NB4 (cell line): ENCODE measurements around the gene RNF225.
A peak's percentile ranks its signal among the peaks of the same experiment; 100 is the strongest.
"Not testable (repeated sequence)": the region's sequence is repeated elsewhere in the genome, so short reads cannot be mapped to it uniquely, and the experiment has no call there.

ENCODE experiments used
- DNase-seq: peaks from one replicate; pipeline ENCODE4 v3.0.0; 2010; ENCODE audit warnings: low read depth
- H3K4me3 ChIP-seq: one replicate; pipeline ENCODE4 v1.5.1; 2011; ENCODE audit warnings: mild to moderate bottlenecking, low read depth, low read length, moderate library complexity
- MYC ChIP-seq: IDR thresholded peaks from 2 replicates; pipeline ENCODE4 v1.6.1; 2011; ENCODE audit warnings: low read depth, low read length
- POLR2A ChIP-seq: IDR thresholded peaks from 2 replicates; pipeline ENCODE4 v1.6.1; 2011; ENCODE audit warnings: mild to moderate bottlenecking; ENCODE audit not compliant: insufficient read length; ENCODE audit errors: extremely low read depth
- TF ChIP-seq, protein P1 (sequence below): IDR thresholded peaks from 2 replicates; pipeline ENCODE4 v1.6.1; 2011; ENCODE audit warnings: low read depth, low read length
- TF ChIP-seq, protein P2 (sequence below): IDR thresholded peaks from one replicate; pipeline ENCODE4 v1.5.1; 2012; ENCODE audit warnings: low read depth, low read length

Gene RNF225

DNA sequence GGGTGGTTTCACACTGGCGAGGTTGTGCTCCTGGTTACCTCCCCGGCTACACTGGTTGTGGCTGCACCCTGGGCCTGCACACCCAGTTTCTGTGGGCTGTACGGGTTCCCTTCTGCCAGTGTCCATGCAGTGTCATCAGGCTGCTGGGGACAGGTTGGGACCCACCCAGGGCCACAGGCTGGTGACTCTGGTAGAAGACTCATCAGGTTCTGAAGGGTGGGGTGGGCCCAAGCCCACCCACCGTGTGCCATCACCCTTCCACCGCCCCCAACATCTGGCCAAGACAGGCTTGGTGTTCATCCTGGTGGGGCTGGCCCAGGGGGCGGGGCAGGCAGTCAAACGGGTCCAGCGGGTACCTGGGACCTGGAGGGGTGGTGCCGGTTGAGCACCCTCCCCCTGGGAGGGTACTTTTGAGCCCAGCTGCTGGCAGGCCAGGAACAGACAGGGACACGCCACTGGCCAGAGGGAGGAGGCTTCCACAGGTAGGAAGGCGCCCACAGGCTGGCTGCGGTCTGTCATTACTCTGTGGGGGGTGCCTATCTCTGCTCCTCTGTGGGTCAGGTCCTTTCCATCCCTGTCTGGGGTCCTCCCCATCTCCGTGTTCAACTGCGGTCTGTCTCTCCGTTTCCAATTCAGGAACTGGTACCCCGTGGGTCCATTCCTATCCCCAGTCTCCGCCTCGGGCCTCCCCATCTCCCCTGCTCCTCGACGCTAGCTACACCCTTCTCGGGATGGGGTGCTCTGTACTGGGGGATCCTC, at the start of gene RNF225:
Gene RNF225, plus strand, starts transcription at position 437 of the 759 bp plus-strand sequence. CDS start 434 bp downstream, outside the sequence.
- TF ChIP-seq, protein P1, sequence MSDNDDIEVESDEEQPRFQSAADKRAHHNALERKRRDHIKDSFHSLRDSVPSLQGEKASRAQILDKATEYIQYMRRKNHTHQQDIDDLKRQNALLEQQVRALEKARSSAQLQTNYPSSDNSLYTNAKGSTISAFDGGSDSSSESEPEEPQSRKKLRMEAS = no peak
- TF ChIP-seq MYC = no peak
- TF ChIP-seq, protein P2, sequence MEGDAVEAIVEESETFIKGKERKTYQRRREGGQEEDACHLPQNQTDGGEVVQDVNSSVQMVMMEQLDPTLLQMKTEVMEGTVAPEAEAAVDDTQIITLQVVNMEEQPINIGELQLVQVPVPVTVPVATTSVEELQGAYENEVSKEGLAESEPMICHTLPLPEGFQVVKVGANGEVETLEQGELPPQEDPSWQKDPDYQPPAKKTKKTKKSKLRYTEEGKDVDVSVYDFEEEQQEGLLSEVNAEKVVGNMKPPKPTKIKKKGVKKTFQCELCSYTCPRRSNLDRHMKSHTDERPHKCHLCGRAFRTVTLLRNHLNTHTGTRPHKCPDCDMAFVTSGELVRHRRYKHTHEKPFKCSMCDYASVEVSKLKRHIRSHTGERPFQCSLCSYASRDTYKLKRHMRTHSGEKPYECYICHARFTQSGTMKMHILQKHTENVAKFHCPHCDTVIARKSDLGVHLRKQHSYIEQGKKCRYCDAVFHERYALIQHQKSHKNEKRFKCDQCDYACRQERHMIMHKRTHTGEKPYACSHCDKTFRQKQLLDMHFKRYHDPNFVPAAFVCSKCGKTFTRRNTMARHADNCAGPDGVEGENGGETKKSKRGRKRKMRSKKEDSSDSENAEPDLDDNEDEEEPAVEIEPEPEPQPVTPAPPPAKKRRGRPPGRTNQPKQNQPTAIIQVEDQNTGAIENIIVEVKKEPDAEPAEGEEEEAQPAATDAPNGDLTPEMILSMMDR = no peak
- TF ChIP-seq POLR2A = peak; percentile 15
- DNase-seq = peak; percentile 47
- no peak within 1 kb of the TSS for H3K4me3 ChIP-seq

DNA sequence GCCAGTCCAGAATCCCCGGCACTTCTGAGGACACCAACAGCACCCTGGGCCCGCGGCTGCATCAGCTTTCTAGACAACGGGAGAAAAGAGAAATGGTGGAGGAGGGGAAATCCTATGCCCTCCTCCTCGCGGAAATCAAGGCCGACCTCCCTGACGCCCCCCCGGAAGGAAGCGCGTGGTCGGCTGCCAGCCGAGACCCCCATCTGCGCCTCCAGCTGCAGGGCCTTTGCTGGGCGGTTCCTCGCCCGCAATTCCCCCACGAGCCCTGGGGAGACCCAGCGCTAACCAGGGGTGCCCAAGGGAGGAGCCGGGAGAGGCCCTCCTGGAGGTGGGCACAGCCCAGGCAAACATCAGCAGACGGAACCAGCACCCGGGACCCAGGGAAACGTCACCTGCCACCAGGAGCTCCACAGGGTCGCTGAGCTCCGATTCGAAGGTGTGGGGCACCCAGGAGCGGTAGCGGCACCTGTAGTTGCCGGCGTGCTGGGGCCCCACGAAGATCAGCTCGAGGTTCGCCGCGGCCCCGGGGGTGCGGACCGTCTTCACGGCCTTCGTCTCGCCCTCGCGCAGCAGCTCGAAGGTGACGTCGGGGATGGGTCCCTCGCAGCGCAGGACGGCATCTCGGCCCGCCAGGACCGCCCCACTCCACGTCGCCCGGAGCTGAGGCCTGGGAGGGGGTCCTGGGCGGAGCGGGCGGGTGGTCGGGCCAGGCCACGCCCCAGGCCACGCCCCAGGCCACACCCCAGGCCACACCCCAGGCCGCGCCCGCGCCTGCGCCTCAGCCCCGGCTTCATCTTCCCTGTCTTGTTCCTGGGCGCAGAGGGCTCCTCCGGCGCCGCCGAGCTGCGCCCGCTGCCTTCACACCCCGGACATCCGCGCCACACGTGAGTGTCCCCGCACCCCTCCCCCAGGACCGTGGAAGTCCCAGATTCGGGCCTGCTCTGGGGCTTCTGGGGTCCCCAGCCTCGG, 48.2 kb upstream of the RNF225 start:
- peak; percentile 77 for DNase-seq
- H3K4me3 ChIP-seq = peak overlapping the region; percentile 74
- TF ChIP-seq, protein P2 = no peak
- TF ChIP-seq, protein P1 = peak; percentile 65
- TF ChIP-seq MYC (no peak; the same call in 1 of the 2 replicates), POLR2A (peak; percentile 46)

DNA sequence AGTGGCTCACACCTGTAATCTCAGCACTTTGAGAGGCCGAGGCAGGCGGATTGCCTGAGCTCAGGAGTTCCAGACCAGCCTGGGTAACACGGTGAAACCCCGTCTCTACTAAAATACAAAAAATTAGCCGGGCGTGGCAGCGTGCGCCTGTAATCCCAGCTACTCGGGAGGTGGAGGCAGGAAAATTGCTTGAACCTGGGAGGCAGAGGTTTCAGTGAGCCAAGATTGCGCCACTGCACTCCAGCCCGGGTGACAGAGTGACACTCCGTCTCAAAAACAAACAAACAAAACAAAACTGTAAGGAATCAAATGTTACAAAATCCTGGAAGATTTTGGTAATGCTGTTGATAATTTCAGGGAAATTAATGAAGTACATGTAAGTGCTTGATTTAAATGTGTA, 47.4 kb upstream of the RNF225 start:
- not testable (repeated sequence) for DNase-seq

DNA sequence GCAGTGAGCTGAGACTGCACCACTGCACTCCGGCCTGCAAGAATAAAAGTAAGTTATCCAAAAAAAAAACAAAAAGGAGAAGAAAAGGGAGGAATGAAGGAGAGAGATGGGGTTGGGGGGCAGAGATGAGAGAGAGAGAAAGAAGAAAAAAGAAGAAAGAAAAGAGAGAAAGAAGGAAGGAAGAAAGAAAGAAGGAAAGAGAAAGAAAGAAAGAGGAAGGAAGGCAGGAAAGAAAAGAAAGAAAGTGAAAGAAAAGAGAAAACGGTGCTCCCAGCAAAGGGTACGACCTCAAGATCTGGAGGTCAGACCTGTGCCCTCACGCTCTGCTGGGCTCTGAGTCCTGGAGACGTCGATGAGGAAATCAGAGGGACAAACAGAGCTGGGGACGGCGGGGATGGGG, 45.9 kb upstream of the RNF225 start:
- TF ChIP-seq, protein P2 = no peak
- TF ChIP-seq POLR2A (no peak), MYC (no peak)
- TF ChIP-seq, protein P1 = no peak
- DNase-seq = no peak
- H3K4me3 ChIP-seq = no peak overlapping the region

More for the DNA sequence above, 47.4 kb upstream of the RNF225 start:
- peak overlapping the region; percentile 74 for H3K4me3 ChIP-seq

DNA sequence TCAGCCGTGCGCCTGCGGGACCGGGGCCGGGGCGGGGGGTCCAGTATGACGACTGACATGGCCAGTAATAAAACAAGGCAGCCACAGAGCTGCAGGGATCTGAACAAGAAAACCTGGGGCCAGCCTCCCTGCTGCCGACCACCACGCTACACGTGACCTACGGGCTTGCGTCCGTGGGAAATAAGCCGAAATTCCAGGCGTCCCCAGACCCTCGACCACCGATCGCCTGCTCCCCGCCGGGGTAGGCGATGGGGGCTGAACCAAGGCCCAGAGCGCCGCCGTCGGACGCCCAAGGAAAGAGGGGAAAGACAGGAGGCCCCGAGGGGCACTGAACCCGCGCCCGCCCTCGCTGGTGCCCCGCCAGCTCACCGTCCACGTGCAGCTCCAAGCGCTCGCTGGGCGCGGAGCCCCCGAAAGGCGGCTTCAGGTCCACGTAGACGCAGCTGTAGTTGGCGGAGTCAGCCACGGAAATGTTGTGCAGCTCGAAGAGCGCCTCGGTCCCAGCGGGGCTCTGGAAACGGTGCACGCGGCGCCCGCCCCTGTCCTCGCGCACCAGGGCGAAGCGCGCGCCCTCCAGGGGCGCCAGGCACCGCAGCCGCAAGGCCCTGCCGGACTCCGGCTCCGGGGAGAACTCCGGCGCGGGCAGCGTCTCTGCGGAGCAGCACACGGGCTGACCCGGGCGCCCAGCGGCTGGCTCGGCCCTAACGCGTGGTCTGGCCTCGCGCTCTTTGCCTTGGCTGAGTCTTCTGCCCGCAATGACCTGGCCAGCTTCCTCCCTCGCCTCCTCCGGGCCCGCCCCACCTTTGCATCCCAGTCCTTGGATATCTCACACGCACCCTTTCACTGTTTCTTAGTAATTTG, 45.2 kb upstream of the RNF225 start:
- no peak overlapping the region for H3K4me3 ChIP-seq
- no peak for DNase-seq
- no peak for TF ChIP-seq MYC
- TF ChIP-seq, protein P1 = no peak
- no peak for TF ChIP-seq POLR2A
- TF ChIP-seq, protein P2 = no peak
